GM21381 (cell line): Measurements from ENCODE around the gene EIF4E.
"Not testable (repeated sequence)": the region's sequence is repeated elsewhere in the genome, so short reads cannot be mapped to it uniquely, and the experiment has no call there.

Experiments used
- ATAC-seq: cut with Tn5 transposase; IDR thresholded peaks from one replicate; pipeline ENCODE4 v1.9.1; 2021; ENCODE audit warnings: mild to moderate bottlenecking, moderate library complexity; ENCODE audit not compliant: unreplicated experiment

The EIF4E gene

DNA sequence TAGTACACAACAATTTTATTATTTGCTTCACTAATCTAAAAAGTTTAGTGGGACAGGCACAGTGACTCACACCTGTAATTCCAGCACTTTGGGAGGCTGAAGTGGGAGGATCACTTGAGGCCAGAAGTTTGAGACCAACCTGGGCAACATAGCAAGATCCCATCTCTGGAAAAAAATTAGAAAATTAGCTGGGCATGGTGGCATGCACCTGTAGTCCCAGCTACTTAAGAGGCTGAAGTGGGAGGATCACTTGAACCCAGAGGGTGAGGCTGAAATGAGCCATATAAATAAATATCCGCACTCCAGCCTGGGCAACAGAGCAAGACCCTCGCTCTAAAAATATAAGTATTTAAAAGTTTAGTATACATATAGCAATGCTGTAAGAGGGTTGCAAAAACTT, 42.6 kb downstream of the EIF4E start:
- ATAC-seq, result not testable (repeated sequence)

DNA sequence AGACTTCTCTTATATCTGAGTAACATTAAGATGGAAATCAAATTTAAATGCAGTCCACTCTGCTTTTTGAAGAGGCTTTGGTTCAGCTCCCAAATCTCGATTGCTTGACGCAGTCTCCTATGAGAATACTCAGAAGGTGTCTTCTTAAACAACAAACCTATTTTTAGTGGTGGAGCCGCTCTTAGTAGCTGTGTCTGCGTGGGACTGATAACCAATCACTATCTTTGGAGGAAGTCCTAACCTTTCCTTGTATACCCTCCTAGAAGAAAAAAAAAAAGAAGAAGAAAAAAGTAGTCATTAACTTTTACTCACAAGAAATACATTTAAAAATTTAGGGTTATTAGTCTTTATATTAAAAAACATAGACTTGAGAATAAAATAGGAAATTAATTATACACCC, 48.0 kb downstream of the EIF4E start:
- not testable (repeated sequence) for ATAC-seq

DNA sequence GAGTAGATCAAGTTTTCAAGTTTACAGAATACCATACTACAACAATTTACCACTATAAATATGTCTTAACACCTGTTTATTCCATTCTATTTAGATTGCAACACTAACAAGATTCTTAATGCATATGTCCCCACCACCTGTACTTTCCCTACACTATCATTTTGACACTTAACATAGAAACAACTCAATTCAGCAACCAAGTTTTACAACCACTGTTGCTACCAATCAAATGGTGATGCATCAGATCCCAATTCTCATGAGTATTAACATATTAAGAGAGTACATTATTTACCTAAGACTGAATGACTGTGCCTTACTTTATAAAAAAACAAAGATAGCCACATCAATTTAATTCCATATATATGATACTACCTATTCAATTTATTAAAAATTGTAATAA, 49.4 kb downstream of the EIF4E start:
- ATAC-seq, result no peak

DNA sequence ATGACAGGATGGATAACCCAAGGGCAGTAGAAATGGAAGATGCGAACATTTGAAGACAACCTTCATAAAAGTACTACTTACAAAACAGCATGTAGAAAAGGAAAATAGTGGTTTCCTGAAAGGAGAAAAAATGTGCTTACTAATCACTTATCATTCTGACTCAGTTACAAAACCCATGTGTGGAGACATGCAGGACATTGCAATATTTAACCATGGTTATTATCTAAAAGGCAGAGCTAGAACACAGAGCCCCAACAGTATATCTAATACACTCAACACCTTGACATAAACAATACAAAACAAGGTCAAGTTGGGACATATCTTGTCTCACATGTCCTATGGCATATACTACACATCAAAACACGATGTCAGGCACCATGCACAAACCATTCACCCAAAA, 55.9 kb downstream of the EIF4E start:
- ATAC-seq, result no peak

DNA sequence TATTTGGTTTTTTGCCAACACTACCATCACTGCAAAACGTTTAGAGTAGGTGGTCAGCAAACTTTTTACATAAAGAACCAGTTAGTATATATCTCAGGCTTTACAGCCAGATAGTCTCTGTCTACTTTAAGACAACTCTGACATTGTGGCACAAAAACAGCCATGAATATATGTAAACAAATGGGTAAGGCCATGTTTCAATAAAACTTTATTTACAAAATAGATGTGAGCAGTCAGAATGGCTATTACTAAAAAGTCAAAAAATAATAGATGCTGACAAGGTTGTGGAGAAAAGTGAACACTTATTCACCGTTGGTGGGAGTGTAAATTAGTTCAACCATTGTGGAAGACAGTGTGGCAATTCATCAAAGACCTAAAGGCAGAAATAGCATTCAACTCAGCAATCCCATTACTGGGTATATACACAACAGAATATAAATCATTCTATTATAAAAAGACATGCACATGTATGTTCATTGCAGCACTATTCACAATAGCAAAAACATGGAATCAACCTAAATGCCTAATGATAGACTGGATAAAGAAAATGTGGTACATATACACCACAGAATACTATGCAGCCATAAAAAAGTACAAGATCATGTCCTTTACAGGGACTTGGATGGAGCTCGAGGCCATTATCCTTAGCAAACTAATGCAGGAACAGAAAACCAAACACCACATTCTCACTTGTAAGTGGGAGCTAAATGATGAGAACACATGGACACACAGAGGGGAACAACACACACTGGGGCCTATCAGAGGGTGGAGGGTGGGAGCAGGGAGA, 56.6 kb downstream of the EIF4E start:
- not testable (repeated sequence) for ATAC-seq

DNA sequence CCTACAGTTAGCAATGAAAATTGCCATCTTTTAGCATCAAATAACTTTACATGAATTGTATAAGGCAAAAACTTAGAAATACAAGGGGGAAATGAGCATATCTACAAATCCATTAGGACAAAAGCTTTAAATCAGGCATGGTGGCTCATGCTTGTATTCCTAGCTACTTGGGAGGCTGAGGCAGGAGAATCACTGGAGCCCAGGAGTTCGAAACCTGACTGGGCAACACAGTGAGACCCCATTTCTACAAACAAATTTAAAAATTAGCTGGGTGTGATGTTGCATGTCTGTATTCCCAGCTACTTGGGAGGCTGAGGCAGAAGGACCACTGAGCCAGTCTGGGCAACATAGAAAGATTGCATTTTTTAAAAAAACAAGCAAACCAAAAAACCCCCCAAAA, 61.3 kb downstream of the EIF4E start:
- no peak for ATAC-seq

DNA sequence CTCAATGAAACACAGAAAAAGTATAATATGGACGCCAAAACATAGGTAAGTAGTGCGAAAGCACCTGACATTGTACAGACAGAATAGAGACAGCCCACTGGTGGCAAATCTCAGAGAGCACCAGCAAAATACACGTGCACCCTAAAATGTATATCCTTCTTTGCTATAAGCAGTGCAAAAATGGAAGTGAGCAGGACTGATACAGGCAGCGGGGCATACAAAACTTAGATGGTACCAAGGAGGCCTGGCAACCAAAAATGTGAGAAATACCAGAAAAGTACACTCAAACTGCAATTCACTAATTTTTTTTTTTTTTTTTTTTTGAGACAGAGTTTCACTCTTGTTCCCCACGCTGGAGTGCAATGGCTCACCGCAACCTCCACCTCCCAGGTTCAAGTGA, 63.9 kb downstream of the EIF4E start:
- no peak for ATAC-seq

DNA sequence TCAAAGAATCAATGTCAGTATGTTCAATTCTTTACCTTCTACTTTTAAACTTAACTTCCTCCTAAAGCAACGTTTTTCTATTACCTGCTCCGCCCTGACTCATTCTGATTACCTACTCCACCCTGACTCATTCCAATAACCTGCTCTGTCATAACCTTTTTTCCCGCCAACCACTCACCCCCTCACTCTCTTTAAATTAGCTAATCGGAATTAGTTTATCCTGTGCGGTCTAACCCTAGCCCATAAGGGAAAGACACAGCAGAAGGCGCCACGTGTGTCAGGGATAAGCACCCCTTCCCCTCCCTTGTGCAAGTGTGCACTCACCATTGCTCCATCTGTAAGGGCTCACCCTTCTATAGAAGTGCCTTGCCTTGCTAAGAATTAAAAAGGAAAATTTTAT, 64.4 kb downstream of the EIF4E start:
- no peak for ATAC-seq

DNA sequence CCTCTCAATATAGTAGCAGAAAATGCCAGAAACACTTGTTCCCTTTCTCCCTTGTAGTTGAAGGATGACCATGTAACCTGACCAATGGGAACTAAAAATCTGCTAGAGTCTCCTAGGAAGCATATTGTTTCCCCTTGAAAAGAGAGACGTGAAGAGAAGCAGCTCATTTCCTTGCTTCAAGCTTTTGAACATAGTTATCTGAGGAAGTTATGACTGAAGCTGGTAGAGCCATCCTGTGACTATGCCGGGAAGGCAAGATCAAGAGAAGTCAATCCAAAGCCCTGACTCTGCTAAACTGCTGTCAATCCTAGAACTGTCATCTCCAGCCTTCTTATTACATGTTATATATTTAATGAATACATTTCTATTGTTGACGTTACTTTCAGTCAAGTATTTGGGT, 66.6 kb downstream of the EIF4E start:
- no peak for ATAC-seq

DNA sequence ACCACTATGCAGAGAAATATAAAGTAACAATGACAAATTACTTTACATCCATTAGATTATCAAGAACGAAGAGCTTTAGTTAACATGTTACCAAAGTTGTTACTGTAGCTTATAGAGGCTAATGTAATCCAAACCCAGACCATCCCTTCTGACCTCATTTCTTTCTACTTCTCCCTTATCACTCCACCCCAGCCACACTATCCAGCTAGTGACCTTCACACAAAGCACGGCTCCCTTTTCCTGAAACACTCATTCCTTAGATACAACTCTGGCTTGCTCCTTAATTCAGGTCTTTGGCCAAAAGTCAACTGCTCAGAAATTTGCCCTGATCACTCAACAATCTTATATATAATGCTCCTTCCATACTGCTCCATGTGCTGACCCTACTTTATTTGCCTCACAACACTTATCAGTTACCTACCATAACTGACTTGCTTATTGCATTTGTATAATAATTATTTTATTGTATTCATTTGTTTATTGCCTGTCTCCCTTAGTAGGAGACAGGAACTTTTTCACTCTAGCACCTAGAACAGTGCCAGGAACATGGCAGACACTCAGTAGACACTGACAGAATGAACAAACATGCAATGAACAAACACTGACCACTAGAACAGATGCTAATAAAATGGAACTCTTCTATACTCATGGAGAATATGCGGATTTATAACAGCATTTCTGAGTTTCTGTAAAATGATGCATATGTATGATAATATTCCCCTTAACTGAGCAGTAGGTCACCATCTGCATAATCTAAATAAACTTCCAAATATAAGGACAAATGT, 67.6 kb downstream of the EIF4E start:
- no peak for ATAC-seq

DNA sequence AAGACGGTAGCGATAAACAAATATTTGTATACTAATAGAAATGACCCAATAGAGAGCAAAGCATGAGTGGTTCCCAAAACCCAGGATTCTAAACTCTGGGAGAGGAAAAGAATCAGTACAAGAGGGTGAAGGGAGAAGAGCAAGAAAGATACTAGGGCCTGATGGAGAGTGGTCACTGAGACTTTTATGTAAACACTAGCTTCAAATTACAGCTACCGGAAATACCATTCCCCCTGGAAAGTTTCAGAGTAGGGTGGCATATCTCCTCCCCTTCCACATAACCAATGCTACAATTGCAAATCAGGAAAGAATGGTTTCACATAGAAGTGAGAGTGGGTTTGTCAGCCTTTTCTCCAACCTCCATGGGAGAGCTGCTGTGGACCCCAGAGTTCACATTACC, 77.1 kb downstream of the EIF4E start:
- no peak for ATAC-seq

DNA sequence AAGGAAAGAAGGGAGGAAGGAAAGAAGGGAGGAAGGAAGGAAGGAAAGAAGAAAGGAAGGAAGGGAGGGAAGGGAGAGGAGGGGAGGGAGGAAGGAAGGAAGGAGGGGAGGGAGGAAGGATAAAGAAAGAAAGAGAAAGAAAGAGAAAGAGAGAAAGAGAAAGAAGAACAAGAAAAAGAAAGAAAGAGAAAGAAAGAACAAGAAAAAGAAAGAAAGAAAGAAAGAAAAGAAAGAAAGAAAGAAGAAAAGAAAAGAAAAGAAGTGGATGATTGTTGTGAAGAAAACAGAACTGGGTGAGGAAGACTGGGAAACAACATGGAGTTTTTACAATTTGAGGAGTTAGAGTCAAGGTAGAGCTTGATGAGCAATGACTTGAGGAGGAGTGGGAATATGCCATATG, 78.0 kb downstream of the EIF4E start:
- ATAC-seq, result no peak

DNA sequence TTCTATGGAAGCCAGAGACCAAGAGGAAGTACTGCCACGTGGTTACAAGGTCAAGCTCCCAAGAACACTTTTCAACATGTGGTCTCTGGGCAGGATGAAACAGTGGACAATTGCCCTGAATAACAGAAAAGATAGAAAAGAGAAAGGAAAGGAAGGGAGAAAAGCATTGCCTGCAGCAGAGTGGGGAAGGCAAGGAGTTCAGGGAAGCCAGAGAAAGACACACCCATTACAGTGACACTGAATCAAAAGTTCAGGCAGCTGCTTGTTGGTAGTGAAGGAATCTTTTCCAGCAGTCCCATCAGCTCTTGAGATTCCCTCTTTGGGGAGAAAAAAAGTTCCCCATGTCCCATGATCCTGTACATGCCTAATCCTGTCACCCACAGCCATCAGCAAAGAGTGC, 80.5 kb downstream of the EIF4E start:
- no peak for ATAC-seq

DNA sequence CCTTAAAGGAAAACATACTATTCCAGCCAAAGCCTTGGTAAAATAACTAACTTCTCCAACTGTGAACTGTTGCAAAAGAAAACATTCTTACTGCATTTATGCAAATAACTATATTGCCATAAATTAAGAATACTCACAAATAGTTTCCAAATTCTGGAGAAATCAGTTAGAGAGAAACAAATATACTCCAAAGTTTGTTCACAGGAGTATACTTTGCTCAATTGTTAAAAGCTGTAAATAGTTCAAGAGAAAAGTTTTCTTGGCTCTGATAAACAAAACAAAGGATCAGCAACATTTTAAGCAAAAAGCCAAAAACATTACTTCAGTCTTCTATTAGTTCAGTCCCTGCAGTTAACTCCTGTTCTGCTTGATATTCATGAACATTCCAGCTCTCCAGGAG, 83.0 kb downstream of the EIF4E start:
- no peak for ATAC-seq

DNA sequence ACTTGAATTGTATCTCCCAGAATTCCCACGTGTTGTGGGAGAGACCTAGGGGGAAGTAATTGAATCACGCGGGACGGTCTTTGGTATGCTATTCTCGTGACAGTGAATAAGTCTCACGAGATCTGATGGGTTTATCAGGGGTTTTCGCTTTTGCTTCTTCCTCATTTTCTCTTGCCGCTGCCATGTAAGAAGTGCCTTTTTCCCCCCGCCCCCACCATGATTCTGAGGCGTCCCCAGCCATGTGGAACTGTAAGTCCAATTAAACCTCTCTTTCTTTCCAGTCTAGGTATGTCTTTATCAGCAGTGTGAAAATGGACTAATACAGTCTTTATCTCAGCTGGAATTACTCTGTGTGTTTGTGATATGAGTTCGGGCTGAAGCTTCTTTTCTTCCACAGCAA, 86.0 kb downstream of the EIF4E start:
- not testable (repeated sequence) for ATAC-seq

DNA sequence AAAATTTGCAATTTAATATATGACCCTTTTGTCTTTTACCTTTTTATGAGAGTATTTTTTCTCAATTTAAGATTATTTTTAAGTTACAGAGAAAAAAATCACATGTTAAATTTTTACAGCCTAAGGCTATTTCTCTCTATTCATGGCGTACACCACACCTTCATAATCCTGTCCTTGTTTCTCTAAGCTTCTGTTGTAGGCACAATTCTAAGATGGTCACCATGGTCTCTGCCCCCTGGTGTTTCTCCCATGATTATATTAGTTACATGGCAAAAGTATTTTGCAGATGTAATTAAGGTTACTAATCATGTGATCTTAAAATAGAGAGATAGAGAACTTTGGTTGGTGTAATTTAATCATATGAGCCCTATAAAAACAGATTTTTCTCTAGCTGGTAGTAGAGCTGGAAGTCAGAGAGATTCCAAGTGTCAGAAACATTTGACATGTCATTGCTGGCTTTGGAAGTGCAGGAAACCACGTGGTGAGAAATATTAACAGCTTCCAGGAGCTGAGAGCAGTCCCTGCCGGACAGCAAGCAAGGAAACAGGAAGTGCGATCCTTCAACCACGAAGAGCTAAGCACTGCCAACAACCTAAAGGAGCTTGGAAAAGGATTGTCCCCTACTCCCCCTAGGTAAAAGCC, 89.8 kb downstream of the EIF4E start:
- ATAC-seq, result no peak

DNA sequence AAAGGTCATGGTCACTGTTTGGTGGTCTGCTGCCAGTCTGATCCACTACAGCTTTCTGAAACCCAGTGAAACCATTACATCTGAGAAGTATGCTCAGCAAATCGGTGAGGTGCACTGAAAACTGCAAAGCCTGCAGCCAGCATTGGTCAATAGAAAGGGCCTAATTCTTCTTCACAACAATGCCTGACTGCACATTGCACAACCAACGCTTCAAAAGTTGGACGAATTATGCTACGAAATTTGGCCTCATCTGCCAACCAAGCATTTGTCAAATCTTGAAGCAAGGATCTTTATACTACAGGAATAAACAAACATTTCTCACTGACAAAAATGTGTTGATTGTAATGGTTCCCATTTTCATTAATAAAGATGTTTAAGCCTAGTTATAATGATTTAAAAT, 90.4 kb downstream of the EIF4E start:
- ATAC-seq, result no peak

DNA sequence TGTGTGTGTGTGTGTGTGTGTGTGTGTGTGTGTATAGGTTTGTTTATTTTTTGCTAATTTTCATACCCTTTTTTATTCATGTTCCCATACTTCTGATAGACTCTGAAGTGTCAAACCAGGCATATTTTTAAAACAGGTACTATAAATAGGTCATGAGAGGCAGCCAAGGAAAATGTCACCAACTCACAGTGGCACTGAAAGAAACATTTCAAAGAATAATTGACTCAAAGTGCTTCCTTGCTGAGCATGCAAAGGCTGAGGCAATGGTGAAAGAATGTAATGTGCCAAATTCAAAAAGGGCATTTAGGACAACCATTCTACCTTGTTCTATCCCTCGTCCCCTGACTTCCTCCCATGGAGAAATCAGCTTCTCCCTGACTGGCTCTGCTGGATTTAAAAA, 95.5 kb downstream of the EIF4E start:
- no peak for ATAC-seq

DNA sequence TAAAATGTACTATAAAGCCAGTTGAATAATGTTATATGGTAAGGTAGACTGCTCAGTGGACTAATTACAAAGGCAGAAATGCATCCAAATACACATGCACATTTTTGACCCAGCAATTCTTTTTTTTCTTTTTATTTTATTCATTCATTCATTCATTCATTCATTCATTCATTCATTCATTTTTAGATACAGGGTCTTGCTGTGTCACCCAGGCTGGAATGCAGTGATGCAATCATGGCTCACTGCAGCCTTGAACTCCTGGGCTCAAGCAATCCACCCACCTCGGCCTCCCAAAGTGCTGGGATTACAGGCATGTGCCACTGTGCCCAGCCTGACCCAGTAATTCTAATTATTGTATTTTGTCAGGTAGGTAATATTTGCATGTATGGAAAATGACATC, 97.9 kb downstream of the EIF4E start:
- ATAC-seq, result not testable (repeated sequence)
